Kidney (tissue), 14 donors: ENCODE measurements around the gene NRXN3. TPM values are rescaled to one million over a fixed set of nuclear protein-coding genes. Genes with fewer than 3 reads are reported as not detected.

ENCODE experiments used
- DNase-seq, 5 donors: peaks; one replicate each; pipeline ENCODE4 v3.0.0-alpha.2; 2013 to 2020
- FAIRE-seq: peaks from 2 replicates; lab custom pipeline; 2012; peaks lifted over from hg19 to GRCh38; lab: Jason Lieb, UNC
- H3K27ac ChIP-seq, 2 donors: one replicate each; pipeline ENCODE4 v1.7.0; 2013; ENCODE audit warnings: low read depth in 2 of 2, low read length in 2 of 2, inconsistent platforms in 1 of 2
- H3K27me3 ChIP-seq: one replicate; pipeline ENCODE4 v1.7.1; 2013; ENCODE audit warnings: low read length, inconsistent platforms; ENCODE audit not compliant: control insufficient read depth, insufficient read depth
- H3K36me3 ChIP-seq, 3 donors: one replicate each; pipeline versions ENCODE4 v1.7.0 to v1.7.1; 2013; ENCODE audit warnings: low read length in 3 of 3, control low read depth in 1 of 3, inconsistent platforms in 1 of 3; ENCODE audit not compliant: insufficient read depth in 3 of 3, control insufficient read depth in 2 of 3
- H3K4me1 ChIP-seq, 3 donors: one replicate each; pipeline versions ENCODE4 v1.7.0 to v1.7.1; 2013; ENCODE audit warnings: low read length in 3 of 3, inconsistent platforms in 1 of 3, low read depth in 1 of 3; ENCODE audit not compliant: control insufficient read depth in 2 of 3, insufficient read depth in 2 of 3
- H3K4me3 ChIP-seq, 3 donors: one replicate each; pipeline versions ENCODE4 v1.7.0 to v1.8.1; 2013; ENCODE audit warnings: low read length in 3 of 3, control low read depth in 1 of 3, inconsistent platforms in 1 of 3
- H3K9ac ChIP-seq, 3 donors: one replicate each; pipeline versions ENCODE4 v1.7.0 to v1.7.1; 2013; ENCODE audit warnings: low read length in 3 of 3, control low read depth in 1 of 3, inconsistent platforms in 1 of 3
- H3K9me3 ChIP-seq, 3 donors: one replicate each; pipeline versions ENCODE4 v1.7.0 to v1.7.1; 2013; ENCODE audit warnings: low read length in 3 of 3, control low read depth in 1 of 3, inconsistent platforms in 1 of 3; ENCODE audit not compliant: control insufficient read depth in 2 of 3, insufficient read depth in 1 of 3
- intact Hi-C: fragments of 100-400 bp; cut with DNase I; formaldehyde crosslinking; loops from one replicate; pipeline ENCODE4 v1.11.1; 2022
- polyA plus RNA-seq: library from polyadenylated mRNA; stranded (reverse); fragments of 350-450 nt; fragmentation: Illumina TruSeq; extraction: RNeasy Lipid Tissue Mini Kit (QIAGEN cat#74804); gene quantifications from one replicate; pipeline ENCODE4 v1.2.3, GENCODE V29; 2014; ENCODE audit warnings: low read depth, low replicate concordance; ENCODE audit not compliant: insufficient read depth
- total RNA-seq: library from RNA; stranded (reverse); fragmentation: NEBNext Ultra II Directional; extraction: Animal tissue kit (Norgen Biotek cat#: 25700); gene quantifications from one replicate; pipeline ENCODE4 v1.2.1, GENCODE V29; 2021
- TF ChIP-seq, protein P1 (sequence below): IDR thresholded peaks from 3 replicates; pipeline ENCODE4 v1.5.1; 2012; ENCODE audit warnings: mild to moderate bottlenecking, moderate library complexity, borderline replicate concordance; ENCODE audit not compliant: insufficient read depth; ENCODE audit errors: extremely low read depth
- donor health status: control.
- donor health status: control.
- donor health status: control.
- donor health status: control.
- donor health status: control.
- donor health status: DM: yes; HTN: yes; CAD: no.
- donor health status: Normal renal cell carcinoma (clear cell type).

The NRXN3 gene
- total and polyA plus RNA-seq, 2 donors from 2014 or later, result 1.5 to 2.4 TPM

DNA sequence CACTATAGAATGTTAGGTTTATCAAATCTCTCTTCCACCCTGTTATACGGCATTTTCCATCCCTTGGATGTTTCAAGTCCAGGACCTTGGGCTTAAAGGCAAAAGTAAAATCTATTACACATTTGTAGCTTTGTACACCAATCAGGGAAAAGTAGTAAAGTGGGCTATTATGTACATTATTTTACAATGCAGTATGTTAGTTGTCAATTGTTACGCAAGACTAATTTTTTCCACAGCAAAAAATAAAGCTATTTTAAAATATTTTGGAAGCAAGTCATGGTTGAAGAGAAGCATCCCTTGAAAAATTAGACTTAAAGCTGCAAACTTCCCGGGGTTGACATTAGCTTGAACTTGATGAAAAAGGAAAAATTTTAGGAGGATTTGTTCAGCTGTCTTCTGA is 1564.9 kb downstream of the NRXN3 start:
- Histone ChIP-seq H3K9me3 (peaks cover 0 to 19% (median 0%) of the 10 kb centered on the region in 3 donors), H3K4me3 (no peak overlapping the region), H3K36me3 (no peaks in the 10 kb centered on the region), H3K27me3 (no peaks in the 10 kb centered on the region), H3K9ac (no peak overlapping the region), H3K4me1 (no peaks in the 10 kb centered on the region), H3K27ac (no peak overlapping the region)
- TF ChIP-seq, protein P1, sequence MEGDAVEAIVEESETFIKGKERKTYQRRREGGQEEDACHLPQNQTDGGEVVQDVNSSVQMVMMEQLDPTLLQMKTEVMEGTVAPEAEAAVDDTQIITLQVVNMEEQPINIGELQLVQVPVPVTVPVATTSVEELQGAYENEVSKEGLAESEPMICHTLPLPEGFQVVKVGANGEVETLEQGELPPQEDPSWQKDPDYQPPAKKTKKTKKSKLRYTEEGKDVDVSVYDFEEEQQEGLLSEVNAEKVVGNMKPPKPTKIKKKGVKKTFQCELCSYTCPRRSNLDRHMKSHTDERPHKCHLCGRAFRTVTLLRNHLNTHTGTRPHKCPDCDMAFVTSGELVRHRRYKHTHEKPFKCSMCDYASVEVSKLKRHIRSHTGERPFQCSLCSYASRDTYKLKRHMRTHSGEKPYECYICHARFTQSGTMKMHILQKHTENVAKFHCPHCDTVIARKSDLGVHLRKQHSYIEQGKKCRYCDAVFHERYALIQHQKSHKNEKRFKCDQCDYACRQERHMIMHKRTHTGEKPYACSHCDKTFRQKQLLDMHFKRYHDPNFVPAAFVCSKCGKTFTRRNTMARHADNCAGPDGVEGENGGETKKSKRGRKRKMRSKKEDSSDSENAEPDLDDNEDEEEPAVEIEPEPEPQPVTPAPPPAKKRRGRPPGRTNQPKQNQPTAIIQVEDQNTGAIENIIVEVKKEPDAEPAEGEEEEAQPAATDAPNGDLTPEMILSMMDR, result no peak
- FAIRE-seq (no peak), DNase-seq (no peak)
- intact Hi-C loops, result no loop called here

DNA sequence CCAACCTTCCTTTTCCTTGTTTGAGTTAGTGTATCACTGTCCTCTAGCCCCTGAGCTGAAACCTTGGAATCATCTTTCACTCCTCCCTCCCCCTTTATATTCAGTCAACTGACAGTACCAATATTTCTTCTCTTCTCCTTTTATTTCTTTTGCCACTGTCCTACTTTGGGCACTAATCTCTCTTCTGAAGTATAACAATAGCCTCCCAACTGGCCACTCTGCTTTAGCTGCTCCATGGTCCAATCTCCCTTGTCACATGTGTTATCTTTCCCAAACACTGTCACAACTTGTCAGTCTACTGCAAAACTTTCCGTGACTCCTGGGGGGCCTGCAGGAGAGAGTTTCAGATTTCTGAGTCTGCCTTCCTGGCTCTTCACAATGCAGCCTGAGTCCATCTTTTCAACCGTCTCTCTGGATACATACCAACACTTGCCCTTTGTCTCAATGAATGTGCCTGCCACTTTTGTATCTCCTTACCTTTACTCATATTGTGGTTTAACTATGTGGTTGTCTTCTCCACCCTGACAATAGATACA is 1570.0 kb downstream of the NRXN3 start:
- Histone ChIP-seq H3K9ac (no peak overlapping the region), H3K27ac (no peak overlapping the region), H3K36me3 (no peaks in the 10 kb centered on the region), H3K4me1 (no peaks in the 10 kb centered on the region), H3K27me3 (no peaks in the 10 kb centered on the region), H3K9me3 (peaks cover 0 to 19% (median 0%) of the 10 kb centered on the region in 3 donors), H3K4me3 (no peak overlapping the region)
- TF ChIP-seq, protein P1, result no peak
- no peak for FAIRE-seq
- intact Hi-C loops, result no loop called here
- peak in 3 of 5 donors; percentile 15 to 59 (median 41) for DNase-seq

DNA sequence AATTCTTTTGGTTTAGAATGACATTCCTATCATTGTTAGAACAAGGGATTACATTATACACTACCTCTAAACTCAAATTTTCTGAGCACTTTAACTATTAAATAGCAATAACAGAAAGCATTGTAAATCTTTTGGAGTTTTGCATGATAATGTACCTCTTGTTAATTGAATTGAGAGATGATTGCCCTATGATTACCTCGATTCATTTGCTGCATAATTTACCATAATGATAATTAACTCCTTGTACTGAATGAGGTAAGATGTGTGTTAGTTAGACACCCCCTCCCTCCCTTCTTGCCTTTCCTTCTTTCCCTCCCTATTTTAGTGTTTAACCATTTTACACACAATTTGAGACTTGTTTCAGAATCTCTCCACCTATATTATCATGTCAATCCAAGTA is 1572.0 kb downstream of the NRXN3 start:
- H3K36me3 ChIP-seq, result no peaks in the 10 kb centered on the region
- no peak overlapping the region for H3K9ac ChIP-seq
- no peaks in the 10 kb centered on the region for H3K4me1 ChIP-seq
- H3K4me3 ChIP-seq, result no peak overlapping the region
- FAIRE-seq (no peak), DNase-seq (no peak)
- no peaks in the 10 kb centered on the region for H3K27me3 ChIP-seq
- H3K27ac ChIP-seq, result no peak overlapping the region
- intact Hi-C loops, result no loop called here
- TF ChIP-seq, protein P1, result no peak
- H3K9me3 ChIP-seq, result peaks cover 0 to 9% (median 0%) of the 10 kb centered on the region in 3 donors

DNA sequence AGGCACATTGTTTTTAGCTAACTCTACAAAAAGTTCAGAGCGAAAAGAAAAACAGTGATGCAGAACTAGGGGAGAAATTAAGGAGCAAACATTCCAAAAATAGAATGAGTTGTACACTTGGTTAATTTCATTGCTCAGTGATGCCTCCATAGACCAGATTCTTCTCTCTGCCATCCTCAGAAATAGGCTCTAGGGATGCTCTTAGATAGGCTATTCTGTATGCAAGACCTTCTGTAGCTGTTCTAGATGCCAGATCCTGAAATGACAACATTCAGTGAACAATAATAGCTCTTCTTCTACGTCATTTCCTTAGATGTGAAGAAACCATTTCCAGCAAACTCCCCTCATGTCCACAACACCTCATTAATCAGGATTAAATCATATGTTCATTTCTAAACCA is 1574.9 kb downstream of the NRXN3 start:
- no peak for FAIRE-seq
- no peaks in the 10 kb centered on the region for H3K9me3 ChIP-seq
- no peaks in the 10 kb centered on the region for H3K36me3 ChIP-seq
- no peak overlapping the region for H3K4me3 ChIP-seq
- intact Hi-C loops, result no loop called here
- DNase-seq, result no peak
- no peaks in the 10 kb centered on the region for H3K4me1 ChIP-seq
- TF ChIP-seq, protein P1, result no peak
- no peak overlapping the region for H3K9ac ChIP-seq
- no peaks in the 10 kb centered on the region for H3K27me3 ChIP-seq
- H3K27ac ChIP-seq, result no peak overlapping the region
